ENCODE data around the gene LRP2BP.
"Not testable (repeated sequence)": the region's sequence is repeated elsewhere in the genome, so short reads cannot be mapped to it uniquely, and the experiment has no call there.

The LRP2BP gene

GRCh38 chr4:185318679-185319078 lies 77.0 kb downstream of the LRP2BP start:
- DNase-seq = no peak

- DNase-seq = no peak
Observed at GRCh38 chr4:185317880-185318279, 77.8 kb downstream of the LRP2BP start.

- not testable (repeated sequence) for DNase-seq
Observed at GRCh38 chr4:185317462-185317861, 78.3 kb downstream of the LRP2BP start.
